Measurements from ENCODE around the gene APBA2.

The APBA2 gene

DNA sequence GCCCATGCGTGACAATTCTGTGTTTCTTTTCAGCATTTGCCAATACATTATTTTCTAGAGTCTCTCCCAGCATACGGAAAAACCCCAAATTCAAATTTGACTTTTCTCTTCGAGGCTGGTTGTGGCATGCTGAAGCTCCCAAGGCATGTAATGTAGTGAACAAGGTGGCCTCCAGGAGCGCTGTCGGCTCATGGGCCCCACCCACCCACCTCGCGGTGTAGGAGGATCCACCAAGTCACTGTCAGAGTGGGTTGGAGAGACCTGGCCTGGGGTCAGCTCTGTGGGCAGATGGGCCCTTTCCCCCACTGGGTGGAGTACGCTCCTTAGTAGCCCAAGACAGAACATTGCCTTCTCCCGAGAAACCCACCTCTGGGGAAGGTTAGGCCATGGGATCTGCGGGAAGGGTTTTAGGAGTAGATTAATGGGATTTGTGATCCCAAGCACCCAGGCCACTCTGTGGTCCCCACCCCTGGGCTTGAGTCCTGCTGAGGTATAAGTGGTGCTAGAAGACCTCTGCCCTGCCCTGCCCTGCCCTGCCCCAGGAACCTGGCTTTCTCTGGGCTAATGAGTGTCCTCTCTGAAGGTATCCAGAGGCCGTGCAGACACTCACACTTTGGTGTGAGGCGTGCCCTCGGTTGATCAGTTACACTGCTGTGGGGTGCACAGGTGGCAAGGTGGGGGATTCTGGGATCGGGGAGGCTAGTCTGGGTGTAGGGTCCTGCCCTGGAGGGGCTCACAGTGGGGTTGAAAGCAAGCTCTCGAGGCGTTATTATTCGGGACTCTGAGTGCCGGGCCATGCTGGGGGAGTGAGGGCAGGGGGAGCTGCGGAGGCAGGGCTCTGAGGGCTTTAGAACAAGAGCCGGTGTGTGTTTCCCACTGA lies 97.9 kb downstream of the APBA2 start:
- no peak for DNase-seq (ENCODE audit: low spot score)

DNA sequence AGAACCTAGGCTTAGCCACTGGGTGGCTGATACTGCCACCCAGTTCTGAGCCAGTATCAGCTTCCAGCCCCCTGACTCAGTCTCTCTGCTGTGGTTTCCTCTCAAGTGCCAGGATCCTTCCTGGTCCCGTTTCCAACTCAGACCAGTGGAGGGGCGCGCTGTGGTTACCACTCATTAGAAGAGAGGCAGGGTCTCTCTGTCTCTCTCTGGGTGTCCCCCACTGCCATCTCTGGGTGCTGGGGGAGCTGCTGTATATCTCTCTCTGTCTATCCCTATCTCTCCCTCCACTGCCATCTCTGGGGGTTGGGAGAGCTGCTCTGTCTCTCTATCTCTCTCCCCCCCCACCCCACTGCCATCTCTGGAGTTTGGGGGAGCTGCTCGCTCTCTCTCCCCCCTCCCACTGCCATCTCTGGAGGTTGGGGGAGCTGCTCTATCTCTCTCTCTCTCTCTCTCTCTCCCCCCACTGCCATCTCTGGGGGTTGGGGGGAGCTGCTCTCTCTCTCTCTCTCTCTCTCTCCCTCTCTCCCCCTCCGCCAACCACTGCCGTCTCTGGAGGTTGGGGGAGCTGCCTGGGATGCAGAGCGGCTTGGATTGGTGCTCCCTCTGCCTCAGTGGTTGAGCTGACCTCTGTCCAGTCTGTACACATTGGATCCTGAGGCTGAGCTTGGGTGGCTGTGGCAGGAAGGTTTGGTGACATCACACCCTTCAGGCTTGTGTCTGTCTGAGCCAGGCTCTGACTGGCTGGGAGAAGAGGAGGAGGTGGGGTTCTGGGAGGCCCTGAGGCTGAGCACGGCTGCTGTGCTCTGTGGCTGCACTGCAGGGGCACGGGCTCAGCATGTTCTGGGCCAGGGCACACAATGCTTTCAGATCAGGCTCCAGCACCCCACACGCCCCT lies 98.9 kb downstream of the APBA2 start:
- DNase-seq (ENCODE audit: low spot score) = no peak

DNA sequence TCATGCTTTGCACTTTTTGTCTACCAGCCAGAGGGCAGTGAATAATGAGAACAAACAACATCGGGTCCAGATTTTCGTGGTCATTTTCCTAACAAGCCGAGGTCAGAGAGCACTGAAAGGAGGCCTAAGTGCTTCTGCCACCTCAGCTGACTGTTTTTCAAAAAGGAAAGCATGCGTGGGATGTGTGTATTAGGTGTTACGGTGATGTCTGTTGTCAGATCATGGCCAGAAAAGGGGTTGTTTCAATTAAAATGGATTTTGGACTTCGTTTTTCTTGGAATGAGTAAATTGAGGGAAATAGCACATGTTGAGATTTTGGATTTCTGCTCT lies 99.5 kb downstream of the APBA2 start:
- no peak for DNase-seq (ENCODE audit: low spot score)

DNA sequence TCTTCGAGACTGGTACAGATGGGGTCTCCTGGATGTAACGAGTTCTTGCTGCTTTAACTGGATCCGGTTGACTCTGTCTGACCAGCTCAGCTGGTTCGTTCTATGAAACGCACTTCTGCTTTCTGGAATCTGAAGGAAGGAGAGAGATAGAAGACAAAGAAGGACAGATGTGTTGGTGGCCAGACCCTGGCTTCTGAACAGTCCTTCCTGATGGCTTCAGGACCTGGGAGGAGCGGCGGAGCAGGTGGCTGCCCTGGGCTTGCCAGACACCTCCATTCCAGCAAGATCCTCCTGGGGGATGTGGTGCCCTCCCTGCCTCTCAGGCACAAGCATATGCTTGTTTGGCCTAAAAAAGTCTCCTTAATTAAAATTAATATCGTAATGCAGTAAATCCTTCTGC lies 99.9 kb downstream of the APBA2 start:
- no peak for DNase-seq (ENCODE audit: low spot score)

DNA sequence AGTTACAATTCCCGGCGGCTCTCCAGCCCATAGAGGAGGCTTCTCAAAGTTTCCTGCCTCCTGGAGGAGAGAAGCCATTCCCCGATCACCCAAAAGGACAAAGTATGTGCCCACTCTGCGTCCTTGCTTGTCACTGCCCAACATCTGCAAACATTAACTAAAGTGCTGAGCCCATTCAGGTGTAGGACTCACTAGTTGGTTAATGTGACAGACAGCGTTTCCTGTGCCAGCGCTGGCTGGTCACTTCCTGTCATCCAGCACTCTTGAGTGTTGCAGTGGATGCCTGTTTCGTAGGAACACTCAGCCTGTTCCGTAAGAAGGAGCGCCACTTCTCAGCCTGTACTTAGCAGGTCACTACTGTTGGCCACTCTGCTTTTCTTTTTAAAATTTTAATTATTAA lies 100.3 kb downstream of the APBA2 start:
- DNase-seq (ENCODE audit: low spot score) = no peak

DNA sequence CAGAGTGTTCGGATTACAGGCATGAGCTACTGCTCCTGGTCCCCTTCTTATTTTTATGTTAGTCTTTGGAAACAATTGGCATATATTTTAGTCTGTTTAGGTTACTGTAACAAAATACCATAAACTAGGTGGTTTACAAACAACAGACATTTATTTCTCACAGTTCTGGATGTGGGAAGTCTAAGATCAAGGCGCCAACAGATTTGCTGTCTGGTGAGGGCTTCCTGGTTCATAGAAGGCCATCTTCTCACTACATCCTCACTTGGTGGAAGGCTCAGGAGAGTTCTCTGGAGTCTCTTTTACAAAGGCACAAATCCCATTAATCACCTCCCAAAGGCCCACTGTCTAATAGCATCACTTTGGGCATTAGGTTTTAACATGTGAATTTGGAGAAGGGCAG lies 101.0 kb downstream of the APBA2 start:
- no peak for DNase-seq (ENCODE audit: low spot score)

DNA sequence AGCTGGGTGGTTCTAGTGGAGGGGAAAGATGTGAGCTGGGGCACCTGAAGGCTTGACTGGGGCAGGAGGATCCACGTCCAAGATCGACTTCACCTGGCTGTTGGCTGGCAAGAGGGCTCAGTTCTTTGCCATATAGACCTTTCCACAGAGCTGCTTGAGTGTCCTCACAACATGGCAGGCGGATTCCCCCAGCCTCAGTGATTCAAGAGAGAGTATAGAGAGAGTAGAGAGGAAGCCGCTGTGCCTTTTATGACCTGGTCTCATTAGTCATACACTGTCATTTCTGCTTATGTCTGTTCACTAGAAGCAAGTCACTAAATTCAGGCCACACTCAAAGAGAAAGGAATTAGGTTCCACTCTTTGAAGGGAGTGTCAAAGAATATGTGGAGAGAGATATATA lies 101.6 kb downstream of the APBA2 start:
- DNase-seq (ENCODE audit: low spot score) = no peak

DNA sequence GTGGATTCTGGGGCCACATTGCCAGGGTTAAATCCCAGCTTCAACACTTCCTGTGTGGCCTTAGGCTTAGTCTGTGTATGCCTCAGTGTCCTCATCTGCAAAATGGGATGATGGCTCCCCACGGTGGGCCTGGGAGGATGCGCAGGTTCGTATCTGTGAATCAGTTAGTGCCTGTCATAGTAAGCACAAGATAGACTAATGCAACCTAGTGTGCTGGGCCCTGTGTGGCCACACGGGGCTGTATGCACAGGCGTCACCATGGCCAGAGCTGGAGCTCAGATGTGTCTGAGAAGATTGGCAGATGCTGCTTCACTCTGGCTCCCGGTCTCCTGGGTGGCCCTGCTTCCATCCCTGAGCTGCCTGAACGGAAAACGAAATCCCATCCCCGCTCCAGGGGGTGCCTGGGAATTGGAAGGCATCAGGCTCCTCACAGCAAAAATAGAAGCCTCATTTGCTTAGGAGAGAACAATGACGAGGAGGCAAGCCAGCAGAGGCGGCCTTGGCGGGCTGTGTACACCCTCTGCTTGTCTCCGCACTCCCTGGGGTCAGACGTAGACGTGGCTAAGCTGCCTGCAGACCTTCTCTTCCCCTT lies 103.6 kb downstream of the APBA2 start:
- no peak for DNase-seq (ENCODE audit: low spot score)

DNA sequence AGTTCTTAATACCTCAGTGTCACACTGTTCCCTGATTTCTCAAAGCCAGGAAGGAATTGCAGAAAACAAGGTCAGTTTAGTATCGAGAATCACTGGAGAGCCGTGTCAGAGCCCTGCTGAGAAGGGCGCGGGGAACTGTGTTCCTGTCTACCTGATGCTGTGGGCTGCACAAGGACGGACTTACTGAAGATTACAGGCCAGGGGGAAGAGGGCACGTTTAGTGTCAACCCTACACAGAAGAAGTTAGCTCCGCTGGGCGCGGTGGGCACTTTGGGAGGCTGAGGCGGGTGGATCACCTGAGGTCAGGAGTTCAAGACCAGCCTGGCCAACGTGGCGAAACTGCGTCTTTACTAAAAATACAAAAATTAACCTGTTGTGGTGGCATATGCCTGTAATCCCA lies 104.1 kb downstream of the APBA2 start:
- DNase-seq (ENCODE audit: low spot score) = no peak

DNA sequence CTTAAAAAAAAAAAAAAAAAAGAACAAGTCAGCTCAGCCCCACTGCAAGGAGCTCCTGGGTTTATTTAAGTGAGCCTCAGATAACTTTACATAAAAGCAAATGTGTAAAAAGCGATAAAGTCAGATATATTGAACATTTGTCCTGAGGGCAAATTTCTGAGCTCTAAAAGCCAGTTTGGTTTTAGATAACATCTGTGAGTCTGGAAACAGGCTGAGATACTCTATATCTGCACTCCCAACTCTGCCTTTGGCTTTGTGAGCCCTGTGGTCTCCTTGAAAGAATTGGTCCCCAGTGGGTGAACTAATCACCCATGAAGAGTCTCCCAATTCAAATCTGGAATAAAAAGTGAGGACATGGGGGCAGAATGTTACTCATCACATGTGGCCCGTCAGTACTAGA lies 104.6 kb downstream of the APBA2 start:
- no peak for DNase-seq (ENCODE audit: low spot score)

DNA sequence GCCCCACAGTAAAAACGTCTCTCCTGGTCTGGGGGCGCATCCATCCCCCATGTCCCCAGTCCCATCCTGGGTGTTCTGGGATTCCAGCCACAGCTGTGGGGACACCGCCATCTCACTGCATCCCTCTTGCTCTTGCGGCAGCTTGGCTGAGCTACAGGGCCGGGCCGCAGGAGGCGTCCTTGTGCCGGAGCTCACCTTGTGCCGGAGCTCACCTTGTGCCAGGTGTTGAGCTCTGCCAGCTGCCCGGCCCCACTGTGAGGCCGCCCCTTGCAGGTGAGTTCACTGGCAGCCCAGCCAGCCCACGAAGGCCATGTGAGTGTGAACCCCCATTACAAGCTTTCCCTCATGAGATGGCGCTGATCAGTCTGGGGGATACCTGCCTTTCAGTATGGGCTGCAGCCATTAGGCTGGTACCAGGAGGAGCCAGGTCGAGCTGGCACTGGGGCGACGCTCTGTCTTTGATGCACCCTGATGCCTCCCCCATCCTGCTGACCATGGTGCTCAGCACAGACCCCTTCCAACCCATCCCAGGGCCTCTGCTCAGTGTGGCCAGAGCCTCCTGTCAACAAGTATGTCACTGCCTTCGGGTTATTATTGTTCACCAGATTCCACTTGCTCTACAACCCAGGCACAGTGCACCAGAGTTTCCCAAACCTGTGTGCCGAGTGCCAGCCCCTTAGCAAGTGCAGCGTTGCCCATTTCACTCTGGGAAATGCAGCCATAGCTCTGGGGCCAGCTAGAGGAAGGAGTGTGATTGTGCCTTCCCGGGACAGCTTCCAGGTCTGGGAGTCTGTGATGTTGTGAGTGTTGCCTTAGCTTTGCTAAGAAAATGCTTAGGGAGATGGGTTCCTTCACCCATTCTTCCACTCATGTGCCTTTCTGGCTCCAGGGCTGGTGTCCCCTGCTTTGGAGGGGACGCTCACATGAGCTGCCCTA lies 105.7 kb downstream of the APBA2 start:
- DNase-seq (ENCODE audit: low spot score) = no peak

DNA sequence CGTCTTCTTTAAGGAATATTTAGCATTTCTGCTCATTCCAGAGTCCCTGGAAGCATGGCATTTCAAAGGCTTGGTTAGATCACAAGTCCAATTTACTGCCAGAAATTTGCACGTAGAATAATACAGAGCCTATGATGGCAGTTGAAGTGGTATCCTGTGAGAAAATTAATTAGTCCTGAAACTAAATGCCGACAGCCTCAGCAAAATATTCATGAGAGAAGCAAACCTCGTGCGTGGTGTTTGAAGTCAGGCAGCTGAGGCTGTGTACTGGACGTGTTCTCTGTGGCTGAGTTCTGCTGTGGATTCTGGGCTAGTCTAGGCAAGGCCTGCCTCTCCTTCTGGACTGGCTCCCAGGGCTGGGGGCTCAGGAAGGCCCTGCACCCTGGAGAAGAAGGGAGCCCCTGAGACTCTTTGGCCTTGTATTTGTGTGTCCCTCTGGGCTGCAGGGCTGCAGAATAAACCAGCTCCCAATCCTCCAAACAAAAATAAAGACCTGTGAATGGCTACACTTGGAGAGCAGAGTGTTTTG lies 106.6 kb downstream of the APBA2 start:
- no peak for DNase-seq (ENCODE audit: low spot score)

DNA sequence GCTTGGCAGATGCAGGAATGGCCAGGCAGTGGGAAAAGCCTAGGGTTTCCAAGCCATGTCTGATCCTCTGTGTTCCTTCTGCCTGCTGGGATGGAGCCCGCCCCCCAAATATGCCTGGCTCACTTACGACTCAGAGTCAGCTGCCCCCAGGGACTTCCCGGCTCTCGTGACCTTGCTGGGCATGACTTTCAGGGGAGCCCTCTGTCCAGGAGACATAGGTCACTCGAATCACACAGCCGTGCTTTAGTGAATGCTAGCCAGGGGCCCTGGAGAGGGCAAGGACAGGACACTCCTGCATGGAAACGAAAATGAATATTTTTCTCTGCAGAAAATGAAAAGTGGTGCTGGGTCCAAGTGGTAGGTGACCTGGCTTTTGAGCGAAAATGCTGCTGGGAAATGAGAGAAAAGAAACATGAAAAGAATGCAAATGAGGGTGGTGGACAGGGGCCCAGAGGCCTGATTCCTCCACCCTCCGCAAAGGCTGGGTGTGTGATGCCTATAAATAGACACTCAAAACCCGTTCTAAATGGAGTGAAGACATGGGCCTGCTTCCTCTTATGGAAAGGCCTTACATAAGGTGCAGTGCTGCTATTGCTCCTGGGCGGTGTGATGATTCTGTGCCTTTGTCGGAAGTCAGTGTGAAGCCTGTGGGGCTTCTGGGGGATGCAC lies 107.4 kb downstream of the APBA2 start:
- DNase-seq (ENCODE audit: low spot score) = no peak

DNA sequence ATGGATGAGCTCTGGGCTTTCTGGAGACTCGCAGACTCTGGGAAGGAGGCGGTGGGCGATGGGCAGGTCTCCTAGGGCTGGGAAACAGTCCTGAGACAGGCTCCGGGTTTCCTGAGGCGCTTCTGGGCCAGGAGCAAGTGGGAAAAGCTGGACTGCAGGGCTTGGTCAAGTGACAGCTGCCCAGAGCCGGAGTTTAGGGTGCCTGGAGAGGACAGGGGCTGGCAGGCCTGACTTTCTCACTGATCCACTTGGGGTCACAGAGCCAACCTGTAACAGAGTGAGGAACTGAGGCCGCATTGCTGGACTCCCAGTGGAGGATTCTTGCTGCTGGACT lies 107.9 kb downstream of the APBA2 start:
- DNase-seq (ENCODE audit: low spot score) = no peak

DNA sequence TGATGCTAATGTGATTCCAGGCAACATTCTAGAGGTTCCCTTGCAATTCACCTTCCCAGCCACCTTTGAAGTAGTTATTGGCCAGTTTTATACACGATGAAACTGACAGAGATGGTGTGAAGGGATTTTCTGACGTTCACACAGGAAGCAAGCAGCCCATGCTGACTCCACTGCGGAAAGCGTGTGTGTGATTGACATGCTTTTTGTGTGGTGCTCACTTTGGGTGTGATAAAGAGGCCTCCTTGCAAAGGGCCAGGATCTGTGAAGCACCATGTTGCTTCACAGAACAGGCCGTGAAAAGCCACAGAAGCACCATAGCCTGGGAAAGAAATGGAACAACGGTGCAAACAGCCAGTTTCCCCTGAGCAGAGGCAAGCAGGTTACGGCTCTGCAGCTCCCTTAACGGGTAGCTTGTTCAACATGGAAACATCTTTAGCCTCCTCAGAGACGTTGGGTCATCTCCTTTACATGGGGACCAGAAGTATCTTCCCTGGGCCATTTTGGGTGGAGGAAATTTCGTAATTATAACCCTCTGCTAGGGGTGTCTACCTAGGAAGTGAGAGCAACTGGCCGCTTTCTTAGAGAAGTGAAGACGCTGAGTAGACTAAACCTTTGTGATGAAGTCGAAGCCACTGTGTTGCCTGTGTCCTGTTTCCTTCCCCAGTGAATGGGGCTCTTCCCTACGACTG lies 108.5 kb downstream of the APBA2 start:
- DNase-seq (ENCODE audit: low spot score) = no peak

DNA sequence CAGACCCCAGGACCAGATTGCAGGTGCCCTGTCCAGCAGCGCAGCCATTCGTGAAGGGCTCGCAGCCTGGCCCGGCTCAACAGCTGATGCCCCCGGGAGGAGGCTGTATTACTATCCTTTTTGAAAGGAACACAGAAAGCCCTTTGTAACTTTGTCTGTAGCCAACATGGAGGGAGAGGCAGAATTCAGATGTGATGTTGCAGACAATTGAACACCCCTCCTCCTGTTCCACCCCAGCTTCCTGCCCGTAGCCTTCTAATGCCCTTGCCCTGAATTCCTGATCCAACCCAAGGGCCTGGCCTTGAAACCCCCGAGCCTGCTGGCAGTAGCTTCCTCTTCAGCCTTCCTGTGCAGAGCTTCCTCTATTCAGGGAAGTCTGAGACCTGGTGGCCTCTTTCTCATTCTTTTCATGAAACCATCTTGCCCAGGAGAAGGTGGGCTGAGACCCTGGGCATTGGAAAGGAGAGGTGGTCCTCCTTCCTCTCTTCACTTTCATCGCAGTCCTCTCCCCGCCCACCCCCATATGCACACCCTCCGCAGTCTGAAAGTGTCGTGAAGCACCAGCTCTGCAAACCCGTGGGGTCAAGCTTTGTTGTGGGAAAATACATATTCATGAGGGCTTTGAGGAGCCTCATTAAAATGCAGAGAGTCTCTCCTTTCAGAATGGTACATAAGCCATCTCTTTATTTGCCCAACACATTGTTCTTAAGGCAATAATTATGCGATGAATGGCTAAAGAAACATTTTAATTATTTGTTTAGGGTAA lies 109.2 kb downstream of the APBA2 start:
- no peak for DNase-seq (ENCODE audit: low spot score)

DNA sequence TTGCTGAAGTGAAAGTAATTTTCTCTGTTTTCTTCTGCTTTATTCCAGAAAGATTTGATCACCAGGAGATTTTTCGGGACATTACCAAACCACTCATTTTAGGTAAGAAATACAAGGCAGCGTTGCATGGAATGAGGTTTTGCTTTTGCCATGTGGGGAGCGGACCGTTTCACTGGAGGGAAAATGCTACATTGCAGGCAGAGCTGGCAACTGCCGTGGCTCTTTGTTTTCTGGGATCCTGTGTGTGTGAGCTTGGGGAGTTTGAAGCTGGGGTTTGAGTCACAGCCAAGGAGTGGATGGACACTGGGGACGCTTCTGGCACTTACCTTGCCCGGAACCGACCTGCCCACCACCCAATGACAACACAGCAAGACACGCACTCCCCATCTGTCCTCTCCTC lies 109.9 kb downstream of the APBA2 start:
- no peak for DNase-seq (ENCODE audit: low spot score)

DNA sequence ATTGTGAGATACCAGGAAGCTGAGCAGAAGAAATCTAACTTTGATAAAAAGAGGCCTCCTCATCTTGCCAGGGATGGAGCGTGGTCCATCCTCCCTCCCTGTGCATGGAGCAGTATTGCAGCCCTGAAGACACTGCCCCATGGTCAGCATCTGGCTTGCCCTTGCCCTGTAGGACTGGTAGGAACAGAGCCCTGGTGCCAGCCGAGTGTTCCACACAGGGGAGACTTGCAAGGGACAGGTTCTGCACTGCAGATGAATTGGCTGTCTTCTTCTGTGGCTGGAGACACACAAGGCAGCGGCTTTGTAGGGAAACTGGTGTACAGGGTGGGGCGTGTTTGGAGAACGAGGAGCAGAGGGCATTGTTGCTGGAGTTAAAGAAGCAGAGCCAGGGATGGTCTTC lies 110.5 kb downstream of the APBA2 start:
- no peak for DNase-seq (ENCODE audit: low spot score)

DNA sequence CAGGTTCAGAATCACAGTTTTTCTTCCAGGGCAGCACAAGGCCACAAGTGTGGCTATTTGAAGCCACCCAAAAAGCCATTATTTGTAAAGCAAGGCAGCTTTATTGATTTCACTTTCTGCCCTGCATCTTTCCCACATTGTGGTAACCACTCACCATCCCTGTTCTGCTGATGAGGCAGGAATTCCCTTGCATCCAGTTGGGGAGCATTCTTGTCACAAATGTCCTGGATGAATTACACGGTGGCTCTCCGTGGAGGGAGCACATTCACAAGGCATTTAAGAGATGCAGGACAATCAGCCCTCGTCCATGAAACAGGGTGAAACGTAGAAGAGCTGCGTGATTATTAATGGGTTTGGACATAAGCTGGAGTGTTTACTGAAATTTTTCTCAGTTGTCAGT lies 111.2 kb downstream of the APBA2 start:
- DNase-seq (ENCODE audit: low spot score) = no peak

DNA sequence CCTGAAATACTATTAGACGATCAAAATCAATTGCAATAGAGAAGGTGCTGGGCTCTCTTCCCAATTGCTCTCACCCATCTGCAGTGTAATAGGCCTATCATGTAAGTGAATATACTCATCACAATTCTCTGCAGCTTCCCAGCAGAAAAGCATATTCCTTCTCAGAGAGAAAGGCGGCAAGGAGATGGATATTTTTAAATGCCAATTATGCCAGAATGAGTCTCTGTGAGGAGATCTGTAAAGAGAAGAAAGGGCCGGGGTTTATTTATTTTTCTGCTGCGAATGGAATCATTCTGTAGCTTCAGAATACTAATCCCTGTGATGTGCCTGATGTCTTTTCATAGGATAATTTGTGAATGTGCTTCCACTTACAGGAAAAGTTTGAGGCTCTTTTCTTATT lies 112.0 kb downstream of the APBA2 start:
- DNase-seq (ENCODE audit: low spot score) = no peak

Data from HuH-7.5 (cell line).